Islet of Langerhans (tissue), 1 donor: ENCODE data around the gene SSX2.
"Not testable (repeated sequence)": the region's sequence is repeated elsewhere in the genome, so short reads cannot be mapped to it uniquely, and the experiment has no call there.

Experiments used
- FAIRE-seq: peaks from one replicate; lab custom pipeline; 2011; peaks lifted over from hg19 to GRCh38; lab: Jason Lieb, UNC

The SSX2 gene, protein sequence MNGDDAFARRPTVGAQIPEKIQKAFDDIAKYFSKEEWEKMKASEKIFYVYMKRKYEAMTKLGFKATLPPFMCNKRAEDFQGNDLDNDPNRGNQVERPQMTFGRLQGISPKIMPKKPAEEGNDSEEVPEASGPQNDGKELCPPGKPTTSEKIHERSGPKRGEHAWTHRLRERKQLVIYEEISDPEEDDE

DNA sequence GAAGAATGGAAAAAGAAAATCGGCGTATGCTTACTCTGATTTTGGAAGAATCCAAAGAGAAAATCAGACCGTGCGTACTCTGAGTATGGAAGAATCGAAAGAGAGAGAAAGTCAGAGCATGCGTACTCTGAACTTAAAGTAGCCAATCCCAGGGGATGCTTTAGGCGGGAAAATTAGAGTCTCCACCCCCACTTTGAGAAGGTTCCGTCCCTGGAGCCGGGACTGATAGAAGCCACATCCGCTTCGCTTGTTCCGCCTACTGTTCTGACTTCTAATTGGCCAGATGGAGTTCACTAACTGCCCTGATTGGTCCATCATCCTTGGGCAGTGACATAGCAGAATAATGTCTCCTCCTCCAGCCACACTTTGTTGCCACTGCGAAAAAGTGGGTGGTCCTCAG lies at the start of gene SSX2:
SSX2 (minus strand) TSS at position 101 of the 400 bp plus-strand sequence. CDS start 1,429 bp downstream, outside the sequence.
- FAIRE-seq: not testable (repeated sequence)

DNA sequence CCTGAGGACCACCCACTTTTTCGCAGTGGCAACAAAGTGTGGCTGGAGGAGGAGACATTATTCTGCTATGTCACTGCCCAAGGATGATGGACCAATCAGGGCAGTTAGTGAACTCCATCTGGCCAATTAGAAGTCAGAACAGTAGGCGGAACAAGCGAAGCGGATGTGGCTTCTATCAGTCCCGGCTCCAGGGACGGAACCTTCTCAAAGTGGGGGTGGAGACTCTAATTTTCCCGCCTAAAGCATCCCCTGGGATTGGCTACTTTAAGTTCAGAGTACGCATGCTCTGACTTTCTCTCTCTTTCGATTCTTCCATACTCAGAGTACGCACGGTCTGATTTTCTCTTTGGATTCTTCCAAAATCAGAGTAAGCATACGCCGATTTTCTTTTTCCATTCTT lies 44.0 kb upstream of the SSX2 start, which contains the start of gene SSX2B:
SSX2B (plus strand) TSS at position 301 of the 400 bp plus-strand sequence. CDS start 1,429 bp downstream, outside the sequence.
- FAIRE-seq: not testable (repeated sequence)

DNA sequence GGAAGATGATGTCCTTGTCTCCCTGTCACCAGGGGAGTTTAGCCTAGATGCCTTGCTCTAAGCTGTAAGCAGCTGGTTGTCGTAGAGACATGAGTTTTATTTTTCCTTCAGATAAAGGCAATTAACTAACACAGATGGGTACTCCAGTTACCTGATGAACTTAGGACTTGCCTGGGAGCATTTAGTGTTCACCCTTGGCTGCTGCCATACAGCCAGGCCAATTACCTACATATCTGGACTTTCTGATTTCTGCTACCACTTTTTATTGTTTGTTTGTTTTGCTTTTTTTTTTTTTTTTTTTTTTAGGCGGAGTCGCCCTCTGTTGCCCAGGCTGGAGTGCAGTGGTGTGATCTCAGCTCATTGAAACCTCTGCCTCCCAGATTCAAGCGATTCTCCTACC lies 14.9 kb downstream of the SSX2 start:
- FAIRE-seq: not testable (repeated sequence)

DNA sequence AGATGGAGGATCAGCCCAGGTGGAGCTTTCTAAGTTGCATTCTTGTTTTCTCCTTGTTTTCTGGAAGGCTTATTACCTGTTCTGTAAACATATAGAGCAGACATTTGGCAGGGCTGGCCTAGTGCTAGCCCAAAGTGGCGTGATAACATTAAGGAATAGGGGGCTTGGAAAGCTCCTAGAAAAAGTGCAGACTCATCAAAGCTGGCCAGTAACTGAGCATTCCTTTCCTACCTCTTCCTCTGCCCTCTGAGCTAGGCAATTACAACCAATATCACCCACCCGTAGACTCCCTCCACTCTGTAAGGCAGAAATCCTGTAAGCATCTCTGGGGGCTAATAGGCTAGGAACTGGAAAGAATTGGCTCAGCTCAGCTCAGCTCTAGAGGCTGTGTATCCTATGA lies 44.8 kb downstream of the SSX2 start:
- FAIRE-seq: not testable (repeated sequence)

DNA sequence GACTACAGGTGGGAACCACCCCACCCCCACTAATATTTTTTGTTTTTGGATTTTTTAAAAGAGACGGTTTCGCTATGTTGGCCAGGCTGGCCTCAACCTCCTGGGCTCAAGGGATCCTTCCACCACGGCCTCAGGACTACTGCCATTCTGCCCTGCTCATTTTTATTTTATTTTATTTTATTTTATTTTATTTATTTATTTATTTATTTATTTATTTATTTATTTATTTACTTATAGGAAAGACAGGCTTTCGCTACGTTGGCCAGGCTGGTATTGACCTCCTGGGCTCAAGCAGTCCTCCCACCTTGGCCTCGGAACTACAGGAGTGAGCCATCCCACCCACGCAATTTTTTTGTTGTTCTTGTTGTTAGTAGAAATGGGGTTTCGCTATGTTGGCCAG lies 51.5 kb downstream of the SSX2 start:
- FAIRE-seq: not testable (repeated sequence)

DNA sequence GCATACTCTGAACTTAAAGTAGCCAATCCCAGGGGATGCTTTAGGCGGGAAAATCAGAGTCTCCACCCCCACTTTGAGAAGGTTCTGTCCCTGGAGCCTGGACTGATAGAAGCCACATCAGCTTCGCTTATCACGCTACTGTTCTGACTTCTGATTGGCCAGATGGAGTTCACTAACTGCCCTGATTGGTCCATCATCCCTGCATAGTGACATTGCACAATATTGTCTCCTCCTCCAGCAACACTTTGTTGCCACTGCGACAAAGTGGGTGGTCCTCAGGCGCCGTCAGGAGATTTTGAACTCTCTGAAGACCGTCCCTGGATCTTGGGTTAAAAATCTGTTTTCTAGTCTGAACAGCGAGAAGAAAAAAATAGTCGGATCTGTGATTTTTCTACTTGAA lies 52.2 kb downstream of the SSX2 start, which contains the start of gene SSX7:
SSX7 (minus strand) TSS at position 101 of the 400 bp plus-strand sequence. CDS start 1,428 bp downstream, outside the sequence.
- FAIRE-seq: not testable (repeated sequence)

DNA sequence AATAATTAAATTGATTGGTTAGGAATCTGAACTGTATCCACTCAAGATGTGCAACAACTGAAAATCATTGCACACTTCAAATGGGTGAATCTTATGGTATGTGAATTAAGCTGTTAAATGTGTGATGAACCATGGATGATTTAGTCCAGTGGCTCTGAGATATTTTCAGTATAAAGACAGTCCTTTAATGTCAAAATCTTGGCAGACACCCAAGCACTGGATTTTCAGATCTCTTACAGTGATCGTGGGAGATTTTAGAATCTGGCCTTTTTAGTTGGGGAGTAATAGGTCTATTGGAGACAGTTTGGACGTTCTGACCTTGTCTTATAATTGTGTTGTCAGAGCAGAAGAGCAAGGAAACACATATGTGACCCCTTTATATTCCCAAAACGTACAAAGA lies 56.3 kb downstream of the SSX2 start:
- FAIRE-seq: not testable (repeated sequence)

DNA sequence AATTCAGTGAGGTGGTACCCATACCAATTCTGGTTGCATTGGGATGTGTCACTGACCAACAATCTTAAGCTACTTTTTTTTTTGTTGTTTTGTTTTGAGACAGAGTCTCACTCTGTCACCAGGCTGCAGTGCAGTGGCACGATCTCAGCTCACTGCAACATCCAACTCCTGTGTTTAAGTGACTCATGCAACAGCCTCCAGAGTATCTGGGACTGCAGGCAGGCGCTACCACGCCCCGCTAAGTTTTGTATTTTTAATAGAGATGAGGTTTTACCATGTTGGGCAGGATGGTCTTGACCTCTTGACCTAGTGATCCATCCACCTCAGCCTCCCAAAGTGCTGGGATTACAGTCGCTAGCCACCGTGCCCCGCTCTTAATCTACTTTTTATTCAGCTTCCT lies 58.0 kb downstream of the SSX2 start:
- FAIRE-seq: not testable (repeated sequence)
